Esophagus squamous epithelium (tissue), 5 donors: ENCODE measurements around the gene PLK5. TPM values are rescaled to one million over a fixed set of nuclear protein-coding genes. Genes with fewer than 3 reads are reported as not detected.

Experiments
- DNase-seq: peaks from one replicate; lab custom pipeline; 2025; lab: John Stamatoyannopoulos, UW
- H3K27ac ChIP-seq, 4 donors: fragments of 200-600 bp; sonication (generic); one replicate each; pipeline ENCODE4 v1.5.1; 2016 to 2019; ENCODE audit warnings: mild to moderate bottlenecking in 1 of 4
- H3K27me3 ChIP-seq, 4 donors: fragments of 200-600 bp; sonication (generic); 1 replicate in 3 of 4; 2 replicates in 1 of 4; pipeline versions ENCODE4 v1.5.1 to v1.6.0; 2017 to 2021; ENCODE audit warnings: antibody characterized with exemption in 1 of 4
- H3K36me3 ChIP-seq, 3 donors: fragments of 200-600 bp; sonication (generic); one replicate each; pipeline ENCODE4 v1.5.1; 2016 to 2019
- H3K4me1 ChIP-seq, 3 donors: fragments of 200-600 bp; sonication (generic); one replicate each; pipeline ENCODE4 v1.5.1; 2017 to 2019
- H3K4me3 ChIP-seq, 4 donors: fragments of 200-600 bp; sonication (generic); 1 replicate in 3 of 4; 2 replicates in 1 of 4; pipeline ENCODE4 v1.5.1; 2016 to 2019; ENCODE audit warnings: mild to moderate bottlenecking in 2 of 4, moderate library complexity in 1 of 4
- H3K9me3 ChIP-seq, 3 donors: fragments of 200-600 bp; sonication (generic); one replicate each; pipeline ENCODE4 v1.5.1; 2016 to 2019
- CTCF ChIP-seq, 6 experiments: fragments of 450-650 bp in 4 of 6; fragments of 200-600 bp in 2 of 6; sonication (generic) in 2 of 6; IDR thresholded peaks; one replicate each; pipeline ENCODE4 v1.5.1; 2016 to 2019; ENCODE audit warnings: antibody characterized with exemption in 6 of 6, mild to moderate bottlenecking in 4 of 6, moderate library complexity in 4 of 6
- POLR2A ChIP-seq, 4 donors: fragments of 450-650 bp; IDR thresholded peaks; one replicate each; pipeline ENCODE4 v1.6.1; 2017; ENCODE audit warnings: antibody characterized with exemption in 4 of 4, mild to moderate bottlenecking in 4 of 4, moderate library complexity in 3 of 4
- WGBS, 2 donors: methylation state at CpG; one replicate each; pipeline ENCODE4 v1.1.5; 2018; 5-methylcytosine and 5-hydroxymethylcytosine counted together
- intact Hi-C: fragments of 100-400 bp; cut with DNase I; formaldehyde crosslinking; loops from one replicate; pipeline ENCODE4 v1.15.0; 2022
- total RNA-seq, 4 donors: library from RNA; depleted of rRNA; stranded (reverse); fragments of >200 nt; gene quantifications; one replicate each; pipeline ENCODE4 v1.1.0, GENCODE V29; 2016
- donor health status: DM: yes; HTN: yes; CAD: no.

PLK5 gene
- total RNA-seq, 4 donors from 2014 or later: 0.19 to 0.66 TPM; not detected in 2

- Histone ChIP-seq H3K36me3 (no peaks in the 10 kb centered on the region), H3K4me1 (peaks cover under 1 to 15% (median 2%) of the 10 kb centered on the region in 3 donors), H3K4me3 (no peak overlapping the region), H3K9me3 (no peaks in the 10 kb centered on the region), H3K27me3 (no peaks in the 10 kb centered on the region), H3K27ac (no peak overlapping the region)
- no peak for DNase-seq
- intact Hi-C loops: no loop called here
- TF ChIP-seq CTCF (IDR thresholded peaks at IDR 0.05): no peak
- no peak for TF ChIP-seq POLR2A (IDR thresholded peaks at IDR 0.05)
- 90 to 91% methylated on average over 4 to 14 of the region's 77 CpGs for WGBS, 2 donors
Measured at GRCh38 chr19:1483131-1483978, 40.5 kb upstream of the PLK5 start.

- H3K27ac ChIP-seq: no peak overlapping the region
- DNase-seq: no peak
- H3K9me3 ChIP-seq: no peaks in the 10 kb centered on the region
- TF ChIP-seq POLR2A (IDR thresholded peaks at IDR 0.05) (no peak), CTCF (IDR thresholded peaks at IDR 0.05) (no peak)
- no peaks in the 10 kb centered on the region for H3K27me3 ChIP-seq
- peaks cover 0 to 10% (median 0%) of the 10 kb centered on the region in 3 donors for H3K4me1 ChIP-seq
- intact Hi-C loops: no loop called here
- 87 to 91% methylated on average over 3 to 7 of the region's 23 CpGs for WGBS, 2 donors
- H3K4me3 ChIP-seq: no peak overlapping the region
- no peaks in the 10 kb centered on the region for H3K36me3 ChIP-seq
Measured at GRCh38 chr19:1483979-1484428, 39.9 kb upstream of the PLK5 start.

GRCh38 chr19:1486720-1487575 lies 36.9 kb upstream of the PLK5 start:
- TF ChIP-seq CTCF (IDR thresholded peaks at IDR 0.05) (no peak), POLR2A (IDR thresholded peaks at IDR 0.05) (no peak)
- Histone ChIP-seq H3K27me3 (peaks cover 0 to 7% (median 0%) of the 10 kb centered on the region in 4 donors), H3K9me3 (no peaks in the 10 kb centered on the region), H3K4me3 (no peak overlapping the region), H3K27ac (no peak overlapping the region), H3K36me3 (no peaks in the 10 kb centered on the region), H3K4me1 (peaks cover 16 to 22% (median 16%) of the 10 kb centered on the region in 3 donors)
- WGBS, 2 donors: 86 to 87% methylated on average over 10 to 13 of the region's 56 CpGs
- intact Hi-C loops: no loop called here
- DNase-seq: no peak

- intact Hi-C loops: no loop called here
- no peak for TF ChIP-seq CTCF (IDR thresholded peaks at IDR 0.05)
- no peak for TF ChIP-seq POLR2A (IDR thresholded peaks at IDR 0.05)
- H3K4me3 ChIP-seq: no peak overlapping the region
- H3K27ac ChIP-seq: no peak overlapping the region
- no peaks in the 10 kb centered on the region for H3K9me3 ChIP-seq
- 90 to 100% methylated on average over 2 of the region's 40 CpGs for WGBS, 2 donors
- H3K4me1 ChIP-seq: peaks cover 16 to 30% (median 16%) of the 10 kb centered on the region in 3 donors
- no peak for DNase-seq
- peaks cover 0 to 9% (median 0%) of the 10 kb centered on the region in 4 donors for H3K27me3 ChIP-seq
- no peaks in the 10 kb centered on the region for H3K36me3 ChIP-seq
Measured at GRCh38 chr19:1487576-1488281, 36.1 kb upstream of the PLK5 start.
